Karpas-422 (cell line): Measurements from ENCODE around the gene DTWD1. TPM values are rescaled to one million over a fixed set of nuclear protein-coding genes. Genes with fewer than 3 reads are reported as not detected.

Source experiments
- DNase-seq: peaks from one replicate; pipeline ENCODE4 v3.0.0-alpha.2; 2015
- H2AFZ ChIP-seq: fragments of 200-600 bp; sonication (generic); 2 replicates; pipeline ENCODE4 v1.6.1; 2014; ENCODE audit warnings: antibody characterized with exemption, low read length, mixed read lengths
- H3K27ac ChIP-seq: fragments of 200-600 bp; sonication (generic); 2 replicates; pipeline ENCODE4 v1.5.1; 2014; ENCODE audit warnings: mild to moderate bottlenecking, low read length, moderate library complexity
- H3K27me3 ChIP-seq: fragments of 200-600 bp; sonication (generic); 2 replicates; pipeline ENCODE4 v1.6.1; 2014; ENCODE audit warnings: low read length, mixed read lengths
- H3K36me3 ChIP-seq: fragments of 200-600 bp; sonication (generic); 2 replicates; pipeline ENCODE4 v1.6.1; 2014; ENCODE audit warnings: low read length, mixed read lengths; ENCODE audit not compliant: insufficient read depth
- H3K4me1 ChIP-seq: fragments of 200-600 bp; sonication (generic); 2 replicates; pipeline ENCODE4 v1.6.1; 2014; ENCODE audit warnings: mild to moderate bottlenecking, low read length, mixed read lengths
- H3K4me2 ChIP-seq: fragments of 200-600 bp; sonication (generic); 2 replicates; pipeline ENCODE4 v1.6.1; 2014; ENCODE audit warnings: low read length, low read depth, mild to moderate bottlenecking; ENCODE audit not compliant: poor library complexity, severe bottlenecking
- H3K4me3 ChIP-seq: fragments of 200-600 bp; sonication (generic); 2 replicates; pipeline ENCODE4 v1.5.1; 2014; ENCODE audit warnings: mild to moderate bottlenecking, antibody characterized with exemption, low read length, mixed read lengths
- H3K79me2 ChIP-seq: fragments of 200-600 bp; sonication (generic); 2 replicates; pipeline ENCODE4 v1.6.1; 2014; ENCODE audit warnings: mild to moderate bottlenecking, low read length, mixed read lengths
- H3K9ac ChIP-seq: fragments of 200-600 bp; sonication (generic); 2 replicates; pipeline ENCODE4 v1.6.0; 2014; ENCODE audit warnings: low read length
- H3K9me2 ChIP-seq: fragments of 200-600 bp; sonication (generic), shearing (Covaris generic); replicated peaks from 2 replicates; pipeline ENCODE4 v1.6.0; 2014; ENCODE audit warnings: mild to moderate bottlenecking, low read length, moderate library complexity; ENCODE audit not compliant: insufficient read depth
- H3K9me3 ChIP-seq: fragments of 300-700, 200-600 bp; sonication (generic); 2 replicates; pipeline ENCODE4 v1.6.1; 2014; ENCODE audit warnings: low read length, mixed read lengths
- H4K20me1 ChIP-seq: fragments of 200-600 bp; sonication (generic); 2 replicates; pipeline ENCODE4 v1.6.1; 2014; ENCODE audit warnings: mild to moderate bottlenecking, antibody characterized with exemption, low read length, low read depth; ENCODE audit not compliant: insufficient read depth
- total RNA-seq: library from RNA; depleted of rRNA; stranded (reverse); fragments of >200 nt; shearing (Covaris generic); gene quantifications from 2 replicates; pipeline ENCODE4 v1.2.3, GENCODE V29; 2014; ENCODE audit warnings: low replicate concordance

DTWD1 gene
- total RNA-seq, 1 experiment from 2014 or later: 29.8 TPM

DNA sequence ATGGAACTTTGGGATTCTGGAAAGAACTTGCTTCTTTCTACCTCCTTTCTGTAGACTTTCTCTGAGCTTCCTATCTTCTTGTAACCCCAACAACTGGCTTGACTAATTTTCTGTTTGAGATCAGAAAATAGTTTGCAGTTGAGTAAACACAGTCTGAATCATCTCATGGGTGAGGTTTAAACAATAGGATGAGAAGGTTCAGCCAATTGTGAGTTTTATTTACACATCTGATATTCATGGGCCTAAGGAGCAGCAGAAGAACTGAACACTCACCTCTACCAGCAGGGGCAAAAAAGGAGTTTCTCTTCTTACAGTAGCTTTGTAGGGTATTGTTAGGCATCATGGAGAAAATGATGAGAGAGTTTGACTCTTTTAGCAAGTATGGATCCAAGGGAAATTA lies 54.2 kb downstream of the DTWD1 start:
- no peaks in the 10 kb centered on the region for H3K79me2 ChIP-seq
- H3K27ac ChIP-seq: no peak overlapping the region
- no peak overlapping the region for H3K9ac ChIP-seq
- no peaks in the 10 kb centered on the region; the same call in 1 of the 2 replicates for H3K27me3 ChIP-seq
- H3K4me1 ChIP-seq: no peaks in the 10 kb centered on the region
- no peaks in the 10 kb centered on the region for H3K9me3 ChIP-seq
- H3K36me3 ChIP-seq: no peaks in the 10 kb centered on the region
- H3K4me2 ChIP-seq: no peak overlapping the region
- H4K20me1 ChIP-seq: no peaks in the 10 kb centered on the region
- no peak overlapping the region for H3K4me3 ChIP-seq
- no peak overlapping the region for H2AFZ ChIP-seq
- no peak for DNase-seq
- no peaks in the 10 kb centered on the region for H3K9me2 ChIP-seq

DNA sequence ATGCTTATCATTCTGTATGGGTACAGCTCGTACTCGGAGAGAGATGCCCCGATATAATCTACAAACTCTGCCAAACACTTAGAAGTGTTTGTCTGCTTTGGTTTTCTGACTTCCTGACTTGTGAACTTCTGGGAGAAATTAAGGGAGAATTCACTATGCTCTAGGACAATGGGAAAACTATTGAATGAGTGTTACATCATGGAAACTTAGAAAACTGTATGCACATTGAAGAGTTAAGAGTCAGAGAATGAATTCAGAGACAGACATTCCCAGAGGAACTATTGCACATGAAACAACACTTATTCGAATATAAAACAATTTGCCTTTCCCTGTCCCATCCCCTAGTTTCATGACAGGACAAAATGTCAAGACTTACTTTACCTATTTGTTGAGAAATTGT lies 57.8 kb downstream of the DTWD1 start:
- no peak overlapping the region for H3K4me3 ChIP-seq
- no peak overlapping the region for H3K27ac ChIP-seq

DNA sequence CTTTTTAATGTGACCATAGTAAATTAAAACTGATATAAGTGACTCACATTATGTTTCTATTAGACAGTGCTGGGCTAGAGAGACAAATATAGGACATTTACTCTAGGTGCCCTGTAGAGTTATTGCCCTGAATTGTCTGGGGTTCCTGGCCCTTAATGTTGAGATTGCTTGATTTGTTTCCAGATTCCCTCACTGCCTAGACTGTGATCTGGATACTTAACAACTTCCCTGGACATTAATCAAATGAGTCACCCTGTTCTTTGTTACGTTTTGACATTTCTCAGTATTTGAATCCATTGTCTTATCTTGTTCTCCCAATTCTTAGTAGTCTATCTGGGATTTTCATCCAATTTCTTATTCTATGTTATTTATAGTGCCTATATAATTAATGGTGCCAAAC lies 65.8 kb downstream of the DTWD1 start:
- H3K36me3 ChIP-seq: no peaks in the 10 kb centered on the region
- no peak for DNase-seq
- no peak overlapping the region for H3K9ac ChIP-seq
- H3K79me2 ChIP-seq: no peaks in the 10 kb centered on the region
- no peak overlapping the region for H3K4me3 ChIP-seq
- H3K9me2 ChIP-seq: no peaks in the 10 kb centered on the region
- no peaks in the 10 kb centered on the region for H3K9me3 ChIP-seq
- H3K4me2 ChIP-seq: no peak overlapping the region
- H3K27me3 ChIP-seq: no peaks in the 10 kb centered on the region
- no peaks in the 10 kb centered on the region for H3K4me1 ChIP-seq
- no peaks in the 10 kb centered on the region for H4K20me1 ChIP-seq
- H2AFZ ChIP-seq: no peak overlapping the region
- H3K27ac ChIP-seq: no peak overlapping the region

More for the DNA sequence above, 57.8 kb downstream of the DTWD1 start:
- H3K9me2 ChIP-seq: no peaks in the 10 kb centered on the region
- H3K36me3 ChIP-seq: no peaks in the 10 kb centered on the region
- H3K9me3 ChIP-seq: no peaks in the 10 kb centered on the region
- no peak overlapping the region for H2AFZ ChIP-seq
- no peaks in the 10 kb centered on the region for H3K79me2 ChIP-seq
- no peaks in the 10 kb centered on the region for H4K20me1 ChIP-seq
- no peak for DNase-seq
- no peaks in the 10 kb centered on the region; the same call in 1 of the 2 replicates for H3K27me3 ChIP-seq
- no peak overlapping the region for H3K9ac ChIP-seq
- H3K4me1 ChIP-seq: no peaks in the 10 kb centered on the region
- no peak overlapping the region for H3K4me2 ChIP-seq

DNA sequence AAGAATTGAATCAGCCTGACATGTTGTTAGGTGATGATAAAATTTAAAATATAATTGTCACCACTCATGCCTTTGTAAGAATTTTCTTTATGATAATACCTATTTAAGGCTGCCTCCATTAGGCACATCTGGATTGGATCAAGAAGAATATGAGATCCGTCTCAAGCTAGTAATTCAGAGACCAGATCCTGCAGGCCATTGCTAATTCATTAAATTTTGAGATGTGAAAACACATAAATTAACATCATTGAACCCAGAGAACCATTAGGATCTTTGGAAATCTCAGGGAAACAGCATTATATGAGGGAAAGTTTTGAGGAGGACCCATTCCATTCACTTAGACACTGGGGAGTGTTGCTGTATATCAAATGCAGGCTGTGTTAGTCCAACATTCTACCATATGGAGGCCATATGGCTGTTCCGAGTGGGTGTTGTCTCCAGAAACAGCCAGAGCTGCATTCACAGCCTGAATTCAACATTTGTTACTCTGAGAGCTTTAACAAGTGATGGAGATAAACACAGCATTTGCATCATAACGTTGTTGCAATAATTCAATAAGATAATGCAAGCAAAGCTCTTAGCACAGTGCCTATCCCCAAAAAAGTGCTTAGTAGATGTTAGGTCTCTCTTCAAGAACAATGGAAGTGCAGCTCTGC lies 67.4 kb downstream of the DTWD1 start:
- H3K27ac ChIP-seq: no peak overlapping the region
- no peak overlapping the region for H3K4me3 ChIP-seq
- no peak overlapping the region for H3K4me2 ChIP-seq
- H4K20me1 ChIP-seq: no peaks in the 10 kb centered on the region
- no peak overlapping the region for H3K9ac ChIP-seq
- H3K9me3 ChIP-seq: no peaks in the 10 kb centered on the region
- no peaks in the 10 kb centered on the region for H3K27me3 ChIP-seq
- H2AFZ ChIP-seq: no peak overlapping the region
- no peaks in the 10 kb centered on the region for H3K36me3 ChIP-seq
- H3K4me1 ChIP-seq: no peaks in the 10 kb centered on the region
- DNase-seq: no peak
- H3K79me2 ChIP-seq: no peaks in the 10 kb centered on the region
- H3K9me2 ChIP-seq: no peaks in the 10 kb centered on the region

DNA sequence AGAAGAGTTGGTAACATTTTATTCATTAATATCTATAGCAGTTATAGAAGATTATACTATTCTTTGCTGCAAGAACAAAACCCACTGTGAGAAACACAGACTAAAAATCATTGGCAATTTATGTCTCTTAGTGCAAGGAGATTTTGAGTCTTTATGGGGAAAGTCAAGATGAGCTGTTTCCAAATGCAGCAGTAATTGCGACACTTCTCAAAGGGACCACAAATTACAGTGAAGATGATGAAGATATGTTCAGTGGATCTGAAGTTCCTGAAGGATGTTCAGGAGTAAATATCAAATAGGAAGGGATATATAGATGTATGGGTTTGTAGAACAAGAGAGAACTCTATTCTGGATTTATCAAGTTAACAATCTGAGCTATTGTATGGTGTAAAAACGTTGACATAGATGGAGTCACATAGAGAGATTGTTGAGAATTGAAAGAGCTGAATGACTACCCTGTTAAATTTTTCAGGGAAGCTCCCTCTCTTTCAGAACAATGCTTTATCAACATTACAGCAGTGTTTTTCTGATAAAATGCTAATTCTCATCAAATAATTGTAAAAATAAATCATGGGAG lies 71.8 kb downstream of the DTWD1 start:
- Histone ChIP-seq H3K4me1 (no peaks in the 10 kb centered on the region), H3K27ac (no peak overlapping the region), H3K9me3 (no peaks in the 10 kb centered on the region), H3K36me3 (no peaks in the 10 kb centered on the region), H3K79me2 (no peaks in the 10 kb centered on the region), H4K20me1 (no peaks in the 10 kb centered on the region), H3K4me3 (no peak overlapping the region), H3K4me2 (no peak overlapping the region), H3K9ac (no peak overlapping the region), H3K27me3 (no peaks in the 10 kb centered on the region), H3K9me2 (no peaks in the 10 kb centered on the region), H2AFZ (no peak overlapping the region)
- no peak for DNase-seq

DNA sequence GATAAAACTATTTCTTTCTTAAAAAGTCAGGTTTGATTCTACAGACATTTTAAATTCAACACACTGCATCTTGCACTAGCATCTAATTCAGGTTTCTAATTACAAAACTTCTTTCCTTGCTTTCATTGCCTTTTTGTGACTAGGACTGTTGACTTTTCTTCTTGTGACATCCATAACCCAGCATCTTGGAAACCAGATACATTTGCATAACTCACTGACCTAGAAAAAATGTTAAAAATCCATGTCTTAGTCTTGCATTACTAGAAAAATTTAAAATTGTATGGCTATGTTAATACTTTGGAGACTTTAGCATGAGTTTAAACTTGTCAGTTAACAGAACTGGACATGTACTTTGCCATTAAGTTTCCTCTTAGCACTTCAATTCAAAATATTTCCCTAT lies 72.7 kb downstream of the DTWD1 start:
- no peak for DNase-seq
- Histone ChIP-seq H3K9ac (no peak overlapping the region), H3K27me3 (no peaks in the 10 kb centered on the region), H3K4me2 (no peak overlapping the region), H3K4me3 (no peak overlapping the region), H3K4me1 (no peaks in the 10 kb centered on the region), H3K36me3 (no peaks in the 10 kb centered on the region), H3K79me2 (no peaks in the 10 kb centered on the region), H3K9me2 (no peaks in the 10 kb centered on the region), H3K9me3 (no peaks in the 10 kb centered on the region), H4K20me1 (no peaks in the 10 kb centered on the region), H2AFZ (no peak overlapping the region), H3K27ac (no peak overlapping the region)

DNA sequence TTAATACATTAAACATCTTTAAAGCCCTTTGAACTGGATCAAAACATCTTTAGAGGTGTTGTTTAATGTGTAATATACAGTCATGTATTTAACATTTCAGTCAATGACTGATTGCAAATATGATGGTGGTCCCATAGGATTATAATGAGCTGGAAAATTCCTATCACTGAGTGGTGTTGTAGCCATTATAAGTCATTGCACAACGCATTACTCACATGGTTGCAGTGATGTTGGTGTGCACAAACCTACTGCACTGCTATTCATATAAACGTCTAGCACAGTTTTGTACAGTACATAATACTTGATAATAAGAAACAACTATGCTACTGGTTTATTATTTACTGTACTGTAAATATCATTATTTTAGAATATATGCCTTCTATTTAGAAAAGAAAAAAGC lies 75.6 kb downstream of the DTWD1 start:
- DNase-seq: no peak
- H3K9me3 ChIP-seq: no peaks in the 10 kb centered on the region
- H3K9ac ChIP-seq: no peak overlapping the region
- H3K4me3 ChIP-seq: no peak overlapping the region
- no peaks in the 10 kb centered on the region for H3K4me1 ChIP-seq
- no peaks in the 10 kb centered on the region for H3K36me3 ChIP-seq
- H3K9me2 ChIP-seq: no peaks in the 10 kb centered on the region
- no peaks in the 10 kb centered on the region for H3K27me3 ChIP-seq
- no peak overlapping the region for H2AFZ ChIP-seq
- H3K4me2 ChIP-seq: no peak overlapping the region
- no peaks in the 10 kb centered on the region for H4K20me1 ChIP-seq
- H3K27ac ChIP-seq: no peak overlapping the region
- no peaks in the 10 kb centered on the region for H3K79me2 ChIP-seq

DNA sequence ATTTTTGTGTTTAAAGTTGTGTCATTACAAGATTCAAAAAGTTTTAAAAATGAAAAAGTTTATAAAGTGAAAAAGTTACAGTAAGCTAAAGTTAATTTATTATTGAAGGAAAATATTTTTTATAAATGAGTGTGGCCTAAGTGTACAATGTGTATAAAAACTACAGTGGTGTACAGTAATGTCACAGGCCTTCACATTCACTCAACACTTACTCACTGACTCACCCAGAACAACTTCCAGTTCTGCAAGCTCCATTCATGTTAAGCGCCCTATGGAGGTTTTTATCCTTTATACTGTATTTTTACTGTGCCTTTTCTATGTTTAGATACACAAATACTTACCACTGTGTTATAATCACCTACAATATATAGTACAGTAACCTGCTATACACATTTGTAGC lies 76.3 kb downstream of the DTWD1 start:
- no peak for DNase-seq
- no peaks in the 10 kb centered on the region for H3K79me2 ChIP-seq
- H3K9me2 ChIP-seq: no peaks in the 10 kb centered on the region
- no peaks in the 10 kb centered on the region for H3K4me1 ChIP-seq
- no peaks in the 10 kb centered on the region for H3K36me3 ChIP-seq
- no peak overlapping the region for H3K9ac ChIP-seq
- H2AFZ ChIP-seq: no peak overlapping the region
- no peaks in the 10 kb centered on the region for H3K27me3 ChIP-seq
- no peaks in the 10 kb centered on the region for H3K9me3 ChIP-seq
- no peak overlapping the region for H3K4me2 ChIP-seq
- no peaks in the 10 kb centered on the region for H4K20me1 ChIP-seq
- no peak overlapping the region for H3K27ac ChIP-seq
- H3K4me3 ChIP-seq: no peak overlapping the region
